ENCODE data around the gene CD99. TPM values are rescaled to one million over a fixed set of nuclear protein-coding genes. Genes with fewer than 3 reads are reported as not detected.

The CD99 gene
- polyA plus RNA-seq, 1 of the 3 experiments (the other 2 are of a cell fraction): 346 TPM

GRCh38 chrX:2684256-2684655 lies 6.8 kb upstream of the CD99 start:
- H3K36me3 ChIP-seq (replicated peaks in 1 of 2; ENCODE audit: control insufficient read depth in 1 of 2, insufficient read depth in 2 of 2, low read length in 1 of 2): no peaks in the 10 kb centered on the region
- ChIA-PET POLR2A (no interaction called here), CTCF (no interaction called here)
- WGBS (ENCODE audit: low lambda C conversion rate): 44% methylated on average over 1 of the region's 1 CpG
- H3K4me1 ChIP-seq (ENCODE audit: control insufficient read depth in 1 of 2, insufficient read depth in 2 of 2, low read depth in 1 of 2, low read length in 1 of 2): no peaks in the 10 kb centered on the region
- DNase-seq: no peak
- no peak overlapping the region for H3K9ac ChIP-seq
- H3K4me2 ChIP-seq: no peak overlapping the region
- no peak overlapping the region for H2AFZ ChIP-seq (ENCODE audit: low read depth)
- H3K9me3 ChIP-seq: no peaks in the 10 kb centered on the region
- no peaks in the 10 kb centered on the region for H3F3A ChIP-seq (replicated peaks; ENCODE audit: insufficient read depth)
- H3K9me2 ChIP-seq: no peaks in the 10 kb centered on the region
- no peaks in the 10 kb centered on the region for H4K20me1 ChIP-seq (ENCODE audit: insufficient read depth)
- TF ChIP-seq NRF1 (IDR thresholded peaks at IDR 0.05; ENCODE audit: low read depth, low read length): no peak
- TF ChIP-seq SIN3A (IDR thresholded peaks at IDR 0.05; ENCODE audit: borderline replicate concordance, low read depth, low read length): no peak
- no peak for TF ChIP-seq JUND (IDR thresholded peaks at IDR 0.05)
- no peak for TF ChIP-seq FOSL2 (IDR thresholded peaks at IDR 0.05; ENCODE audit: borderline replicate concordance, low read depth)
- TF ChIP-seq MXI1 (IDR thresholded peaks at IDR 0.05; ENCODE audit: low read depth, low read length): no peak
- H3K27me3 ChIP-seq (ENCODE audit: insufficient read depth): peaks cover 13% of the 10 kb centered on the region; the same call in 1 of the 2 replicates
- no peaks in the 10 kb centered on the region for H3K79me2 ChIP-seq (ENCODE audit: insufficient read depth)
- no peak overlapping the region for H3K4me3 ChIP-seq (ENCODE audit: low read depth in 2 of 2, low read length in 1 of 2)
- no peak overlapping the region for H3K27ac ChIP-seq (ENCODE audit: low read depth in 2 of 2, low read length in 1 of 2)

- ChIA-PET CTCF (no interaction called here), POLR2A (no interaction called here)
- H4K20me1 ChIP-seq (ENCODE audit: insufficient read depth): no peaks in the 10 kb centered on the region
- H3K9me2 ChIP-seq: no peaks in the 10 kb centered on the region
- DNase-seq: no peak
- no peak for TF ChIP-seq RXRA (IDR thresholded peaks at IDR 0.05; ENCODE audit: borderline replicate concordance, low read depth)
- no peak for TF ChIP-seq EP300 (IDR thresholded peaks at IDR 0.05; ENCODE audit: borderline replicate concordance in 1 of 2, low read depth in 1 of 2, low read length in 1 of 2)
- no peak for TF ChIP-seq NFIC (IDR thresholded peaks at IDR 0.05; ENCODE audit: borderline replicate concordance)
- no peak for TF ChIP-seq YY1 (IDR thresholded peaks at IDR 0.05; ENCODE audit: low read depth)
- no peak for TF ChIP-seq RCOR1 (IDR thresholded peaks at IDR 0.05; ENCODE audit: low read length)
- no peak for TF ChIP-seq FOXM1 (IDR thresholded peaks at IDR 0.05; ENCODE audit: low read depth)
- no peak for TF ChIP-seq GABPA (IDR thresholded peaks at IDR 0.05; ENCODE audit: low read depth)
- TF ChIP-seq NRF1 (IDR thresholded peaks at IDR 0.05; ENCODE audit: low read depth, low read length): no peak
- TF ChIP-seq, protein P1, sequence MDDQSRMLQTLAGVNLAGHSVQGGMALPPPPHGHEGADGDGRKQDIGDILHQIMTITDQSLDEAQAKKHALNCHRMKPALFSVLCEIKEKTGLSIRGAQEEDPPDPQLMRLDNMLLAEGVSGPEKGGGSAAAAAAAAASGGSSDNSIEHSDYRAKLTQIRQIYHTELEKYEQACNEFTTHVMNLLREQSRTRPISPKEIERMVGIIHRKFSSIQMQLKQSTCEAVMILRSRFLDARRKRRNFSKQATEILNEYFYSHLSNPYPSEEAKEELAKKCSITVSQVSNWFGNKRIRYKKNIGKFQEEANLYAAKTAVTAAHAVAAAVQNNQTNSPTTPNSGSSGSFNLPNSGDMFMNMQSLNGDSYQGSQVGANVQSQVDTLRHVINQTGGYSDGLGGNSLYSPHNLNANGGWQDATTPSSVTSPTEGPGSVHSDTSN (IDR thresholded peaks at IDR 0.05): no peak
- H3K4me1 ChIP-seq (ENCODE audit: control insufficient read depth in 1 of 2, insufficient read depth in 2 of 2, low read depth in 1 of 2, low read length in 1 of 2): no peaks in the 10 kb centered on the region
- no peak overlapping the region for H3K4me3 ChIP-seq (ENCODE audit: low read depth in 2 of 2, low read length in 1 of 2)
- no peaks in the 10 kb centered on the region for H3F3A ChIP-seq (replicated peaks; ENCODE audit: insufficient read depth)
- no peak overlapping the region for H3K4me2 ChIP-seq
- H3K79me2 ChIP-seq (ENCODE audit: insufficient read depth): no peaks in the 10 kb centered on the region
- 49% methylated on average over 5 of the region's 5 CpGs for WGBS (ENCODE audit: low lambda C conversion rate)
- H2AFZ ChIP-seq (ENCODE audit: low read depth): no peak overlapping the region
- no peaks in the 10 kb centered on the region for H3K36me3 ChIP-seq (replicated peaks in 1 of 2; ENCODE audit: control insufficient read depth in 1 of 2, insufficient read depth in 2 of 2, low read length in 1 of 2)
- H3K27me3 ChIP-seq (ENCODE audit: insufficient read depth): peaks cover 24% of the 10 kb centered on the region; the same call in 1 of the 2 replicates
- H3K9me3 ChIP-seq: no peaks in the 10 kb centered on the region
- H3K9ac ChIP-seq: no peak overlapping the region
- no peak overlapping the region for H3K27ac ChIP-seq (ENCODE audit: low read depth in 2 of 2, low read length in 1 of 2)
Measured at GRCh38 chrX:2685886-2686285, 5.2 kb upstream of the CD99 start.
